ENCODE data around the gene CDC42BPB.
"Not testable (repeated sequence)": the region's sequence is repeated elsewhere in the genome, so short reads cannot be mapped to it uniquely, and the experiment has no call there.

Gene CDC42BPB

GRCh38 chr14:103050935-103051334 is 6.4 kb downstream of the CDC42BPB start:
- peaks cover 13% of the 10 kb centered on the region; the same call in 1 of the 2 replicates for H3K4me1 ChIP-seq (ENCODE audit: control insufficient read depth, insufficient read depth, low read length)
- ChIA-PET CTCF (interaction anchor here (0.7 kb wide), 1 partner anchor 128 kb away, joined by 4 read pairs; no protein-coding TSS in a partner anchor), POLR2A (interaction anchor here (0.6 kb wide), 1 partner anchor 526 kb away, joined by 6 read pairs; no protein-coding TSS in a partner anchor)
- no peaks in the 10 kb centered on the region for H3K36me3 ChIP-seq (ENCODE audit: control insufficient read depth in 2 of 2, insufficient read depth in 1 of 2, low read length in 2 of 2)
- TF ChIP-seq, protein P1, sequence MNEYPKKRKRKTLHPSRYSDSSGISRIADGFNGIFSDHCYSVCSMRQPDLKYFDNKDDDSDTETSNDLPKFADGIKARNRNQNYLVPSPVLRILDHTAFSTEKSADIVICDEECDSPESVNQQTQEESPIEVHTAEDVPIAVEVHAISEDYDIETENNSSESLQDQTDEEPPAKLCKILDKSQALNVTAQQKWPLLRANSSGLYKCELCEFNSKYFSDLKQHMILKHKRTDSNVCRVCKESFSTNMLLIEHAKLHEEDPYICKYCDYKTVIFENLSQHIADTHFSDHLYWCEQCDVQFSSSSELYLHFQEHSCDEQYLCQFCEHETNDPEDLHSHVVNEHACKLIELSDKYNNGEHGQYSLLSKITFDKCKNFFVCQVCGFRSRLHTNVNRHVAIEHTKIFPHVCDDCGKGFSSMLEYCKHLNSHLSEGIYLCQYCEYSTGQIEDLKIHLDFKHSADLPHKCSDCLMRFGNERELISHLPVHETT (tag by site-specific recombination; IDR thresholded peaks at IDR 0.05): no peak
- TF ChIP-seq SETDB1 (IDR thresholded peaks at IDR 0.05; ENCODE audit: insufficient read length, low read length) (no peak), ZNF791 (tag by site-specific recombination; IDR thresholded peaks at IDR 0.05) (no peak), ZBTB7A (tag by site-specific recombination; IDR thresholded peaks at IDR 0.05; ENCODE audit: low read depth) (no peak), ZNF114 (tag by site-specific recombination; IDR thresholded peaks at IDR 0.05) (no peak), KLF10 (tag by site-specific recombination; IDR thresholded peaks at IDR 0.05) (no peak), ZNF747 (tag by site-specific recombination; IDR thresholded peaks at IDR 0.05) (no peak), KLF16 (tag by site-specific recombination; IDR thresholded peaks at IDR 0.05) (no peak), ZNF596 (tag by site-specific recombination; IDR thresholded peaks at IDR 0.05) (no peak), ZNF335 (tag by site-specific recombination; conservative IDR thresholded peaks at IDR 0.05) (no peak), ZNF19 (tag by site-specific recombination; IDR thresholded peaks at IDR 0.05; ENCODE audit: low read depth) (no peak), ZNF501 (tag by site-specific recombination; IDR thresholded peaks at IDR 0.05) (no peak), ZNF624 (tag by site-specific recombination; IDR thresholded peaks at IDR 0.05) (no peak), REPIN1 (tag by site-specific recombination; IDR thresholded peaks at IDR 0.05; ENCODE audit: low read depth) (no peak), ZNF133 (tag by site-specific recombination; IDR thresholded peaks at IDR 0.05) (no peak)
- no peak overlapping the region for H3K4me3 ChIP-seq (ENCODE audit: low read depth, low read length)
- no peak overlapping the region for H3K27ac ChIP-seq (ENCODE audit: extremely low read depth, low read depth, low read length)
- no peaks in the 10 kb centered on the region for H3K9me3 ChIP-seq (ENCODE audit: control insufficient read depth, insufficient read depth, low read depth, low read length)

- H3K27ac ChIP-seq (ENCODE audit: extremely low read depth, low read depth, low read length); H3K9me3 ChIP-seq (ENCODE audit: control insufficient read depth, insufficient read depth, low read depth, low read length); H3K4me3 ChIP-seq (ENCODE audit: low read depth, low read length); POLR2A ChIA-PET; H3K4me1 ChIP-seq (ENCODE audit: control insufficient read depth, insufficient read depth, low read length); H3K36me3 ChIP-seq (ENCODE audit: control insufficient read depth in 2 of 2, insufficient read depth in 1 of 2, low read length in 2 of 2): not testable (repeated sequence)
- CTCF ChIA-PET: interaction anchor here (0.7 to 1.4 kb wide), 2 partner anchors 10 to 27 kb away, joined by 3 to 4 read pairs; no protein-coding TSS in a partner anchor
- TF ChIP-seq ZNF600 (tag by site-specific recombination; IDR thresholded peaks at IDR 0.05) (peak; percentile 69), ZNF121 (tag by site-specific recombination; IDR thresholded peaks at IDR 0.05) (0 out of 2 replicates have a peak, but pooled peaks have one; percentile 35)
These were observed 9.9 kb downstream of the CDC42BPB start for GRCh38 chr14:103047453-103047852.

- ChIA-PET POLR2A (no interaction called here), CTCF (interaction anchor here (0.5 to 1.3 kb wide), 2 partner anchors 29 to 609 kb away, joined by 3 read pairs; no protein-coding TSS in a partner anchor)
- Histone ChIP-seq H3K36me3 (ENCODE audit: control insufficient read depth in 2 of 2, insufficient read depth in 1 of 2, low read length in 2 of 2) (peaks cover 0 to 14% of the 10 kb centered on the region in 2 experiments; a peak in 2 of 3 replicates), H3K4me3 (ENCODE audit: low read depth, low read length) (no peak overlapping the region), H3K27ac (ENCODE audit: extremely low read depth, low read depth, low read length) (no peak overlapping the region), H3K9me3 (ENCODE audit: control insufficient read depth, insufficient read depth, low read depth, low read length) (no peaks in the 10 kb centered on the region), H3K4me1 (ENCODE audit: control insufficient read depth, insufficient read depth, low read length) (peaks cover 3% of the 10 kb centered on the region; the same call in 1 of the 2 replicates)
- TF ChIP-seq, protein P2, sequence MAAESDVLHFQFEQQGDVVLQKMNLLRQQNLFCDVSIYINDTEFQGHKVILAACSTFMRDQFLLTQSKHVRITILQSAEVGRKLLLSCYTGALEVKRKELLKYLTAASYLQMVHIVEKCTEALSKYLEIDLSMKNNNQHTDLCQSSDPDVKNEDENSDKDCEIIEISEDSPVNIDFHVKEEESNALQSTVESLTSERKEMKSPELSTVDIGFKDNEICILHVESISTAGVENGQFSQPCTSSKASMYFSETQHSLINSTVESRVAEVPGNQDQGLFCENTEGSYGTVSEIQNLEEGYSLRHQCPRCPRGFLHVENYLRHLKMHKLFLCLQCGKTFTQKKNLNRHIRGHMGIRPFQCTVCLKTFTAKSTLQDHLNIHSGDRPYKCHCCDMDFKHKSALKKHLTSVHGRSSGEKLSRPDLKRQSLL (tag by site-specific recombination; IDR thresholded peaks at IDR 0.05): no peak
- TF ChIP-seq REST (tag by site-specific recombination; IDR thresholded peaks at IDR 0.05): peak; percentile 96
- no peak for TF ChIP-seq ZNF677 (tag by site-specific recombination; IDR thresholded peaks at IDR 0.05)
- no peak for TF ChIP-seq ZNF169 (tag by site-specific recombination; IDR thresholded peaks at IDR 0.05)
These were observed 11.9 kb downstream of the CDC42BPB start for GRCh38 chr14:103045371-103045869.
